Caco-2 (cell line): ENCODE data around the gene CYP2C9. TPM values are rescaled to one million over a fixed set of nuclear protein-coding genes. Genes with fewer than 3 reads are reported as not detected.

Experiments
- BruUV-seq: library from RNA; stranded (reverse); fragments of 400-500 nt; replicated peaks from 2 replicates; lab custom pipeline; 2021; lab: Mats Ljungman, UMichigan
- CTCF ChIA-PET: fragments of 300-600 bp; sonication (Branson Sonifier 250); formaldehyde crosslinking; loops from one replicate; lab custom pipeline; 2022; ENCODE audit warnings: antibody characterized with exemption; lab: Charles Lee
- POLR2A ChIA-PET: fragments of 300-600 bp; sonication (Branson Sonifier 250); formaldehyde crosslinking; loops from one replicate; lab custom pipeline; 2022; ENCODE audit warnings: antibody characterized with exemption; lab: Charles Lee
- DNase-seq, 2 experiments: peaks; one replicate each; pipeline versions ENCODE4 v3.0.0 to v3.0.0-alpha.2; 2020 to 2022
- H3K27me3 ChIP-seq: replicated peaks from 2 replicates; pipeline ENCODE4 v1.6.0; 2011; ENCODE audit warnings: low read length; ENCODE audit not compliant: control insufficient read depth, insufficient read depth
- H3K36me3 ChIP-seq: 2 replicates; pipeline ENCODE4 v1.5.1; 2011; ENCODE audit warnings: low read length; ENCODE audit not compliant: control insufficient read depth, insufficient read depth
- H3K4me1 ChIP-seq: fragments of 250-450 bp; sonication (Bioruptor Pico); 2 replicates; pipeline ENCODE4 v1.5.1; 2020; ENCODE audit warnings: mild to moderate bottlenecking
- H3K4me3 ChIP-seq: 2 replicates; pipeline ENCODE4 v1.5.1; 2011; ENCODE audit warnings: low read depth, mild to moderate bottlenecking, control low read depth, low read length
- H3K9me3 ChIP-seq: fragments of 250-450 bp; sonication (Bioruptor Pico); 2 replicates; pipeline ENCODE4 v1.5.1; 2020; ENCODE audit warnings: mild to moderate bottlenecking, moderate library complexity
- H3K27ac Mint-ChIP-seq: one replicate; pipeline ENCODE4 v1.8.0; 2022; ENCODE audit warnings: mixed read lengths; ENCODE audit not compliant: unreplicated experiment
- H3K27me3 Mint-ChIP-seq: one replicate; pipeline ENCODE4 v1.8.0; 2022; ENCODE audit warnings: mixed read lengths; ENCODE audit not compliant: insufficient read depth, unreplicated experiment
- H3K36me3 Mint-ChIP-seq: one replicate; pipeline ENCODE4 v1.8.0; 2022; ENCODE audit warnings: mild to moderate bottlenecking, mixed read lengths; ENCODE audit not compliant: insufficient read depth, unreplicated experiment
- H3K4me1 Mint-ChIP-seq: one replicate; pipeline ENCODE4 v1.8.0; 2022; ENCODE audit warnings: low read depth, mixed read lengths; ENCODE audit not compliant: unreplicated experiment
- H3K4me3 Mint-ChIP-seq: one replicate; pipeline ENCODE4 v1.8.0; 2022; ENCODE audit warnings: mild to moderate bottlenecking, moderate library complexity, mixed read lengths; ENCODE audit not compliant: unreplicated experiment
- H3K9me3 Mint-ChIP-seq: one replicate; pipeline ENCODE4 v1.8.0; 2022; ENCODE audit warnings: mixed read lengths; ENCODE audit not compliant: unreplicated experiment
- CTCF ChIP-seq, 2 experiments: fragments of 200-600 bp in 1 of 2; IDR thresholded peaks; 1 replicate in 1 of 2; 2 replicates in 1 of 2; pipeline versions ENCODE4 v1.5.1 to v1.8.0; 2011 to 2022; ENCODE audit warnings: antibody characterized with exemption in 1 of 2, control low read depth in 1 of 2, inconsistent platforms in 1 of 2, low read depth in 1 of 2, low read length in 1 of 2, mild to moderate bottlenecking in 1 of 2, moderate library complexity in 1 of 2; ENCODE audit not compliant: insufficient read depth in 1 of 2, severe bottlenecking in 1 of 2, unreplicated experiment in 1 of 2
- intact Hi-C: fragments of 100-400 bp; cut with micrococcal nuclease; formaldehyde crosslinking; loops from one replicate; pipeline ENCODE4 v1.10.0; 2022; ENCODE audit not compliant: unreplicated experiment
- total RNA-seq: library from RNA; stranded (reverse); gene quantifications from 2 replicates; pipeline ENCODE4 v1.2.3, GENCODE V29; 2022

The CYP2C9 gene
- total RNA-seq, 1 experiment from 2014 or later, result 1.4 TPM

- no TSS peak for BruUV-seq
- Mint-ChIP-seq H3K4me1 (no peaks in the 10 kb centered on the region), H3K4me3 (no peak overlapping the region), H3K9me3 (peaks cover 13% of the 10 kb centered on the region), H3K27ac (no peak overlapping the region), H3K36me3 (no peaks in the 10 kb centered on the region), H3K27me3 (no peaks in the 10 kb centered on the region)
- TF ChIP-seq CTCF (IDR thresholded peaks at IDR 0.05; ENCODE audit: insufficient read depth in 1 of 2, low read depth in 1 of 2, low read length in 1 of 2, severe bottlenecking in 1 of 2, unreplicated experiment in 1 of 2), result no peak
- H3K36me3 ChIP-seq, result no peaks in the 10 kb centered on the region
- DNase-seq, result no peak
- intact Hi-C loops, result no loop called here
- ChIA-PET POLR2A (no interaction called here), CTCF (no interaction called here)
- H3K27me3 ChIP-seq, result no peaks in the 10 kb centered on the region
- H3K9me3 ChIP-seq, result peaks cover 17% of the 10 kb centered on the region; the same call in 1 of the 2 replicates
- no peak overlapping the region for H3K4me3 ChIP-seq
- H3K4me1 ChIP-seq, result no peaks in the 10 kb centered on the region
Observed at GRCh38 chr10:94991243-94991888, 52.9 kb downstream of the CYP2C9 start.

DNA sequence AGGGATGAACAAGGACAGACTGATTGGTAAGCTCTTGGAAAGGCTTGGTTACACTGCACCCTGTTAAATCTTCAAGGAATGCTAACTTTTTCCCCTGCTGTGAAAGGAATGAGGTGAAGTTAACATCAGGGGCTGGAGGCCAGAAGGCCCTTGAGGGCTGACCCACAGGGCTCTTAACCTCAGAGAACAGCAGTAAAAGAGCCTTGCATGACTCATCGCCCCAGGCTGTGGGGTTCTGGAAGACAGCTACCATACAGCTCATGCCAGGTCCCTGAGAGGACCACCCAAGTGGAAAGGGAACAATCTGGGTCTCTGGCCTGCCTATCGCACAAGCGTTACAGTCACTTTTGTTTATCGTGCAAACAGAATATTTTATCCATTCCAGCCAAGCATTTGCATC is 54.4 kb downstream of the CYP2C9 start:
- no peak for TF ChIP-seq CTCF (IDR thresholded peaks at IDR 0.05; ENCODE audit: insufficient read depth in 1 of 2, low read depth in 1 of 2, low read length in 1 of 2, severe bottlenecking in 1 of 2, unreplicated experiment in 1 of 2)
- DNase-seq, result no peak
- H3K4me3 Mint-ChIP-seq, result no peak overlapping the region
- Histone ChIP-seq H3K4me3 (no peak overlapping the region), H3K27me3 (no peaks in the 10 kb centered on the region), H3K36me3 (no peaks in the 10 kb centered on the region), H3K9me3 (peaks cover 17% of the 10 kb centered on the region; the same call in 1 of the 2 replicates), H3K4me1 (no peaks in the 10 kb centered on the region)
- no TSS peak for BruUV-seq
- intact Hi-C loops, result no loop called here
- no peaks in the 10 kb centered on the region for H3K27me3 Mint-ChIP-seq
- CTCF ChIA-PET, result no interaction called here
- no peaks in the 10 kb centered on the region for H3K4me1 Mint-ChIP-seq
- no peaks in the 10 kb centered on the region for H3K36me3 Mint-ChIP-seq
- peaks cover 13% of the 10 kb centered on the region for H3K9me3 Mint-ChIP-seq
- H3K27ac Mint-ChIP-seq, result no peak overlapping the region
- POLR2A ChIA-PET, result no interaction called here

DNA sequence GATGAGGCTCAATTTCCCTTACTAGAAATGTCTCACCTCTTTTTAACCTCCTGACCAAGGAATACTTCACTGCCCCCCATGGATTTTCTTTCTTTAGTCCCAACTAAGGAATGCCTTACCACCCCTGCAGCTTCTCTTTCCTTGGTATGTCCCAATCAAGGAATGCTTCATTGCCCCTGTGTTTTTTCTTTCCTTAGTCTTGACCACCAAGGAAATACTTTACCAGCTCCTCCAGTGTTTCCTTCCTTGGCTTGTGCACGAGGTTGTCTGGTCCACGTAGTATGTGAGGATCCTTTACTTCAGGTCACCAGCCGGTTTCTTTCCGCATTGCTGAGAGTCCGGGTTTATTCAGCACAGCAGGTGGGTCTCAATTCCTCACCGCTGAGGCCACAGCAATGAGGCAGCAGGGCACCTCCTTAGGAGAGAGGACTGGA is 59.3 kb downstream of the CYP2C9 start:
- intact Hi-C loops, result no loop called here
- Mint-ChIP-seq H3K4me1 (no peaks in the 10 kb centered on the region), H3K27ac (no peak overlapping the region), H3K27me3 (peaks cover 3% of the 10 kb centered on the region), H3K4me3 (no peak overlapping the region), H3K36me3 (no peaks in the 10 kb centered on the region), H3K9me3 (no peaks in the 10 kb centered on the region)
- H3K27me3 ChIP-seq, result no peaks in the 10 kb centered on the region
- DNase-seq, result no peak
- H3K4me1 ChIP-seq, result no peaks in the 10 kb centered on the region
- ChIA-PET POLR2A (no interaction called here), CTCF (no interaction called here)
- no peaks in the 10 kb centered on the region for H3K36me3 ChIP-seq
- H3K4me3 ChIP-seq, result no peak overlapping the region
- no peak for TF ChIP-seq CTCF (IDR thresholded peaks at IDR 0.05; ENCODE audit: insufficient read depth in 1 of 2, low read depth in 1 of 2, low read length in 1 of 2, severe bottlenecking in 1 of 2, unreplicated experiment in 1 of 2)
- H3K9me3 ChIP-seq, result no peaks in the 10 kb centered on the region
- no TSS peak for BruUV-seq
